Colonic mucosa (tissue), 4 donors: ENCODE data around the gene THAP12. TPM values are rescaled to one million over a fixed set of nuclear protein-coding genes. Genes with fewer than 3 reads are reported as not detected.

ENCODE experiments used
- DNase-seq: peaks from one replicate; pipeline ENCODE4 v3.0.0-alpha.2; 2020
- H3K27ac ChIP-seq: fragments of 200-600 bp; one replicate; pipeline ENCODE4 v1.8.0; 2021
- H3K27me3 ChIP-seq: fragments of 200-600 bp; one replicate; pipeline ENCODE4 v1.8.0; 2021
- H3K36me3 ChIP-seq: fragments of 200-600 bp; one replicate; pipeline ENCODE4 v1.8.0; 2021
- H3K4me1 ChIP-seq: fragments of 200-600 bp; one replicate; pipeline ENCODE4 v1.8.0; 2021; ENCODE audit warnings: mild to moderate bottlenecking
- H3K4me3 ChIP-seq: fragments of 200-600 bp; one replicate; pipeline ENCODE4 v1.8.0; 2021
- H3K9ac ChIP-seq, 2 donors: one replicate each; pipeline ENCODE4 v1.7.0; 2013; ENCODE audit warnings: control low read depth in 2 of 2, low read depth in 2 of 2, low read length in 2 of 2
- H3K9me3 ChIP-seq: fragments of 200-600 bp; one replicate; pipeline ENCODE4 v1.8.0; 2021
- intact Hi-C: fragments of 100-400 bp; cut with DNase I; formaldehyde crosslinking; loops from one replicate; pipeline ENCODE4 v1.14.1; 2022
- total RNA-seq, 2 donors: library from RNA; stranded (reverse); fragmentation: NEBNext Ultra II Directional in 1 of 2; extraction: Animal tissue kit (Norgen Biotek cat#: 25700) in 1 of 2; gene quantifications; one replicate each; pipeline ENCODE4 v1.2.1, GENCODE V29; 2021
- TF ChIP-seq, protein P1 (sequence below): fragments of 200-600 bp; IDR thresholded peaks from one replicate; pipeline ENCODE4 v1.8.0; 2022; ENCODE audit warnings: antibody characterized with exemption, mild to moderate bottlenecking
- donor health status: healthy.
- donor health status: DM: no; HTN: no; CAD: no.
- donor health status: DM: no; HTN: no; CAD: no.

The THAP12 gene
- total RNA-seq, 2 donors from 2014 or later, result 34.4 to 41.6 TPM

GRCh38 chr11:76302996-76303395, 77.9 kb downstream of the THAP12 start:
- H3K4me3 ChIP-seq, result no peak overlapping the region
- TF ChIP-seq, protein P1, sequence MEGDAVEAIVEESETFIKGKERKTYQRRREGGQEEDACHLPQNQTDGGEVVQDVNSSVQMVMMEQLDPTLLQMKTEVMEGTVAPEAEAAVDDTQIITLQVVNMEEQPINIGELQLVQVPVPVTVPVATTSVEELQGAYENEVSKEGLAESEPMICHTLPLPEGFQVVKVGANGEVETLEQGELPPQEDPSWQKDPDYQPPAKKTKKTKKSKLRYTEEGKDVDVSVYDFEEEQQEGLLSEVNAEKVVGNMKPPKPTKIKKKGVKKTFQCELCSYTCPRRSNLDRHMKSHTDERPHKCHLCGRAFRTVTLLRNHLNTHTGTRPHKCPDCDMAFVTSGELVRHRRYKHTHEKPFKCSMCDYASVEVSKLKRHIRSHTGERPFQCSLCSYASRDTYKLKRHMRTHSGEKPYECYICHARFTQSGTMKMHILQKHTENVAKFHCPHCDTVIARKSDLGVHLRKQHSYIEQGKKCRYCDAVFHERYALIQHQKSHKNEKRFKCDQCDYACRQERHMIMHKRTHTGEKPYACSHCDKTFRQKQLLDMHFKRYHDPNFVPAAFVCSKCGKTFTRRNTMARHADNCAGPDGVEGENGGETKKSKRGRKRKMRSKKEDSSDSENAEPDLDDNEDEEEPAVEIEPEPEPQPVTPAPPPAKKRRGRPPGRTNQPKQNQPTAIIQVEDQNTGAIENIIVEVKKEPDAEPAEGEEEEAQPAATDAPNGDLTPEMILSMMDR, result no peak
- no peaks in the 10 kb centered on the region for H3K27me3 ChIP-seq
- no peak for DNase-seq
- H3K9me3 ChIP-seq, result no peaks in the 10 kb centered on the region
- H3K36me3 ChIP-seq, result no peaks in the 10 kb centered on the region
- H3K9ac ChIP-seq, result no peak overlapping the region
- H3K27ac ChIP-seq, result no peak overlapping the region
- no peaks in the 10 kb centered on the region for H3K4me1 ChIP-seq
- intact Hi-C loops, result no loop called here

Other genes with a start within 250 kb of the THAP12 start
- 1 to 10 TPM; 3.6 to 3.8 TPM for gene WNT11, start 174.6 kb downstream of the THAP12 start, total RNA-seq
- 1 to 10 TPM; 2.2 to 2.8 TPM for gene GVQW3, start 191 bp upstream of the THAP12 start, total RNA-seq
- 10 to 100 TPM; 21.2 to 22.8 TPM for gene EMSY, start 63.9 kb upstream of the THAP12 start, total RNA-seq